Erythroblast (primary cell): ENCODE results near the gene HLA-DPA1.

Experiments used
- GATA1 ChIP-seq: IDR thresholded peaks from 2 replicates; pipeline ENCODE4 v1.6.1; 2011; ENCODE audit warnings: low read depth, mild to moderate bottlenecking, control low read depth, low read length, moderate library complexity
- POLR2A ChIP-seq: IDR thresholded peaks from 2 replicates; pipeline ENCODE4 v1.6.1; 2011; ENCODE audit warnings: mild to moderate bottlenecking, low read length

DNA sequence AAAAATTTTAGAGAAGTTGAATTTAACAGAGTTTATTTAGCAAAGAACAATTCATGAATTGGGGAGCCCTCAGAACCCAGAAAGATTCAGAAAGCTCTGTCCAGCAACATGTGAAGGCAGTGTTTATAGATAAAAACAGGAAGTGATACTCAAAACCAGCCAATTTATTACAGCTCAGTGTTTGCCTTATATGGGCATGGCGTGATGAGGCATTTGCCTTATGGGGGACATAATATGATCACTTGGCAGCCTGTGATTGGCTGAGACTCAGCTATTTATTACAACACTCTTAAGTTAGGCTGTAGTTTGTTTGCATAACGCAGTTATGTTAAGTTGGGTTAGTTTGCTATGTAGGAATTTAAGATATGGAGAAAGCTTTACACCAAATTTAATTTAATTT, 11.5 kb downstream of the HLA-DPA1 start:
- TF ChIP-seq POLR2A (no peak), GATA1 (no peak)
